COR-L47 (cell line): ENCODE results near the gene MCEE.
A peak's percentile ranks its signal among the peaks of the same experiment; 100 is the strongest.

Experiments
- DNase-seq: peaks from one replicate; lab custom pipeline; 2025; lab: John Stamatoyannopoulos, UW

Gene MCEE

DNA sequence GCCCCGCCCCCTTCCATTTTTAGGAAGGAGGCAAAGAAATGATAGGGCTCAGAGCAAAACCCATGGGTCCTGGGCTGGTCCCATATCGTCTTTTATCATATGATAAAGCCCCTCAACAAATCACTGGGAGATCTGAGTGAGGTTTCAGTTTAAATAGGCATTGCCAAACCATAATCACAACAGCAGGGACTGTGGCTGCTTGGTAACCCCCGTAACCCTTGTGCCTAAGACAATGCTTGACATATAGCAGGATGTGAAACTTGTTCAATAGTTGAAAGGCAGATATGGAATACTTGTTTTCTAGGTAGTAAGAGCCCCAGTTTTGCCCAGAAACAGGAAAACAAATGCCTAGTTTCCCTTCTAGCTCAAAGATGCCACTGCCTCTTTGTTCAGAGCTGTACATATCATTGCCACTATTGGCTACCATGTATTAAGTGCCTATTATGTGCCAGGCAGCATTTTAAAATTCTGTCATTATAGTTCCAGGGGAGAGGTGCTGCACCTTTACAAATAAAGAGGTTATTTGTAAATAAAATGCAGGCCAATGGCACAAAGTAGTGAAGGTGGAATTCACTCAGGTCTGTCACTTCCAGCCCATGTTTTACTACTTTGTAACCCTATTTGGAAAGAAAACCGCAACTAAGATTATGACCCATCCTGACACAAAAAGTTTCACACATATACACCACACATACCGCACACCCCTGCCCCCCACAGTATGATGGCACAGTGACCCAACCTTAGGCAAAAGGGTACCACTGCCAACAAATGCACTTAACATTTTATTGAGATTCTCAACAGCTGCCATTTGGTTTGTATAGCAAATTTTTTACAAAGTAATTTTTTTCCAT lies 47.4 kb downstream of the MCEE start:
- no peak for DNase-seq

DNA sequence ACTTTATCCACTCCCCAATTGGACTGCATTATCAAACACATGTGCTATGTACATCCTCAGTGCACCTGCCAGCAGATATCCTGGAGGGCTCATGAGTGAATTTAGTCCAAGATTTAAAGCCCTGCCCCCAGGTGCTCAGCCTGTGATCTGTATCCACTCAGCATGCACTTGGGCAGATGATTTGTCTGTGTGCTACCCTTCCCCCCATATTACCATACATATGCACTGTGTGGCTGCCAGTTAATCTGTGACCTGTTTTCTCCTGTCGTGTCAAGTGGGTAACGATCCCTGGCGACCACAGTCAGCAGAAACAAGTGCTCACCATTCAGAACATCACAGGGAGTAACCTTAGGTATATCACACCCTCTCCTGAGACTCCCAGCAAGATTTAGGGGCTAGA lies 51.4 kb downstream of the MCEE start:
- DNase-seq, result no peak

DNA sequence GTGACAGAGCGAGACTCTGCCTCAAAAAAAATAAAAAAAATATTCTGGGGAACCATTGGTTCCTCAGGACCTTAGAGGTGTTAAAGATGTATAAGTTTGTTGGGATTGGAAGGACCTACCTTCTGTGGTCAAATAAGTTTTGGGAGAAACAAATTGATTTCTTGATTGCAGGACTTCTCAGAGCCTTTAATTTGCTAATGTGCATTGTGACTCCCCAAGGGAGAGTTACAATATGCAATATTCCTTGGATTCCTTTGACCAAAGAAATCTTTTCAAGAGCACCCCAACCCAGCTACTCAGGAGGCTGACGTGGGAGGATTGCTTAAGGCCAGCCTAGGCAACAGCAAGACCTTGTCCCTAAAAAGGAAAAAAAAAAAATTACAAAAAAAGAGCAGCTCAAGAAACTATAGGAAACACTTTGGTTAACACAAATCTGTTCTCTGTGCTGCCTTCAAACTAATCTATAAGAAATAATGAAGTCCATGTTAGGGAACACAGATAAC lies 55.1 kb downstream of the MCEE start:
- no peak for DNase-seq

DNA sequence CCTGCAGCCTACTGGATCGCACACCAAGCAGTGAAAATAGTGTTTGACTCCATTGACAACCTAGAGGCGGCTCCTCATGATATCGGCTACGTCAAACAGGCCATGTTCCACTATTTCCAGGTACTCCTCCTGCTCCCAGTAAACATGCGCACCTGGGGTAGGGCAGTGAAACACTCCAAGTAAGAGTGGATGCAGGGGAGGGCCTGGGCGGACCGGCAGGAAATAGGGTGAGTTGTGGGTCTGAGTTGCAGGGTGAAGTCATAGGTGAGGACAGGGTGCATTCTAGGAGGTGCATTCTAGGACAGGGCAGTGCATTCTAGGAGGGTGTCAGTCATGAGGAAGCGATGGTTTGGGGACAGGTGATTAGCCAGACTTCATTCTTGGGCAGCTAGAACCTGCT lies 56.6 kb downstream of the MCEE start:
- DNase-seq, result no peak

DNA sequence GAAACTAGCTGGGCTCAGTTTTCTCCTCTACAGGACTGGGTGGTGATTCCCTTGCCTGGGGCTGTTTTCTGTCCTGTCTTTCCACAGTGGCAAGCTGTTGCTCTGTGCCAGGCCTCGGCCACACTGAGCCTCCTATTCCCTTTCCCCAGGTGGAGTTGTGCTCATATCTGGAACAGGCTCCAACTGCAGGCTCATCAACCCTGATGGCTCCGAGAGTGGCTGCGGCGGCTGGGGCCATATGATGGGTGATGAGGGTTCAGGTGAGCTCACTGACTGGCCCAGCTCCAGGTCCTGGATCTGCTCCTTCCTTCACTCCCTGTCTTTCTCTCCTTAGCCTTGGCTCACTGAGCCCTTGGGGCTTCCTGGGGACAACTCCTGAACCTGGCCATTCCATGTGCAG lies 57.5 kb downstream of the MCEE start:
- DNase-seq, result no peak

DNA sequence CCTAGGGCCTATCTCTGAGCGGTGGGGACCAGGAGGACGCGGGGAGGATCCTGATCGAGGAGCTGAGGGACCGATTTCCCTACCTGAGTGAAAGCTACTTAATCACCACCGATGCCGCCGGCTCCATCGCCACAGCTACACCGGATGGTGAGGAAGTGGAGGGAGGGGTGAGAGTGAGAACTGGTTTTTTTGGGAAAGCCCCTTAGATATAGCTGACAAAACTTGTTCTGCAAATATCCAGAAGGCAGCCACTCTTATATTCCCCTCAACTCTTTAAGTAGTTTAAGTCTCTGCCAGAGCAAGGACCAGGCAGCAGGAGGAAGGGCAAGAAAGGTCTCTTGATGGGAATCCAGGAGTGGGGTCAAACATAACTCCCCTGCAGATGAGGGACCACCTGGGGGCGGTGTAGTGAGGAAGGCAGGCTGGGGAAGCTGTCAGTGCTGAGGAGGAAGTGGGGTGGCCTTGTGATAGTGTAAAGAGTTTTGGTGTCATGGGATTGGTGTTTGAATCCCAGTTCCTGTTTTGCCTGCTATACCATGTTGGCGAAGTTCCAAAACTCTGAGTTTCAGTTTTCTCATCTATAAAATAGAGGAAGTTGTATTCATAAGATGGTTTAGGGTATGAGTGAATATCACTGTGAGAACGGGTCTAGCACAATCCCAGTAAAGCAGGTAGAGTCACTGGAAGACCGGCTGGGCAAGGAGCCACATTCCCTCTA lies 58.2 kb downstream of the MCEE start:
- no peak for DNase-seq

DNA sequence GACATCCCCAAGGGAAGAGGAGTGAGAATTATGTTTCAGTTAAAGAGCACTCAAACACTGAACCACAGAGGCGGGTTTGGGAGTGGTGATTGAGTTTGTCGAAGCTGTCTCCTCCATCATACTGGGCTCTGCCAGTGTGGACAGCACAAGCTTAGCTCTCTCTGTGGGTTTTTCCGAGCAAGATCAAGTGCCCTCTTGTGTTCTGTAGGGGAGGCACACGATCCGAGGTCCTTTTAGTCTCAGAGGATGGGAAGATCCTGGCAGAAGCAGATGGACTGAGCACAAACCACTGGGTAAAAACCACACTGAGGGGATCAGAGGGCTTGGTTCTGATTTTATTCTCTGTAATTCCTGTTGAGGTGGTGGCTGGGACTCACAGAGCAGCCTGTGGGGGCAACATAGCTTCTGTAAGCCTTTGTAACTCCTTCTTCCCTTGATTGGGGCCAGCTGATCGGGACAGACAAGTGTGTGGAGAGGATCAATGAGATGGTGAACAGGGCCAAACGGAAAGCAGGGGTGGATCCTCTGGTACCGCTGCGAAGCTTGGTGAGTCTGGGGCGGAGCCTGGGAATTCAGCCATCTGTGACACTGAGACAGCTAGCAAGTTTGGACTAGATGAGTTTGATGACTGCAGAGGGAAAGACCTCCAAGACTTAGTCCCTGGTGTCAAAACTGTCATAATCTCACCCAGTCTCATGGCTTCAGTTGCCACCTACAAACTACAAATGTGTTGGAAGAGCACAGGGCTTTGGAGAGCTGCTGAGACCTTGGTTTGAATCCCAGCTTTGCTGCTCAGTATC lies 59.5 kb downstream of the MCEE start:
- DNase-seq, result peak; percentile 23

DNA sequence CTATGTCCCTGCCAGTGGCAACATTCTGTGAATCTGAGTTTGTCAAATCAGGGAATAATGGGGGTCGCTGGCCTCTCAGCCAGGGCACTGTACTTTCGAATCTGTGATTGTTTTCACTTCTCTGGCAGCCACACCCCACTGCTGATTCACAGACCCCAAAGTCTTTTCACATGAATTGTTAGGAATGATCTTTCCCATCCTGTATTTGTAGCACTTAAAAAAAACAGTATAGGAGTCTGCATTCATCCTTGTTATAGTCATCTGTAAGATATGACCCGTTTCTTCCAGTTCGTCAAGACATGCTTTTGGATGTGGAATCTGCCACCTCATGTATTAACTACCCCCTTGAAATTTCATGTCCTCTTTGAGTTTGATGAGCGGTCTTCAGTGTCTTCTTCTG lies 60.7 kb downstream of the MCEE start:
- no peak for DNase-seq

DNA sequence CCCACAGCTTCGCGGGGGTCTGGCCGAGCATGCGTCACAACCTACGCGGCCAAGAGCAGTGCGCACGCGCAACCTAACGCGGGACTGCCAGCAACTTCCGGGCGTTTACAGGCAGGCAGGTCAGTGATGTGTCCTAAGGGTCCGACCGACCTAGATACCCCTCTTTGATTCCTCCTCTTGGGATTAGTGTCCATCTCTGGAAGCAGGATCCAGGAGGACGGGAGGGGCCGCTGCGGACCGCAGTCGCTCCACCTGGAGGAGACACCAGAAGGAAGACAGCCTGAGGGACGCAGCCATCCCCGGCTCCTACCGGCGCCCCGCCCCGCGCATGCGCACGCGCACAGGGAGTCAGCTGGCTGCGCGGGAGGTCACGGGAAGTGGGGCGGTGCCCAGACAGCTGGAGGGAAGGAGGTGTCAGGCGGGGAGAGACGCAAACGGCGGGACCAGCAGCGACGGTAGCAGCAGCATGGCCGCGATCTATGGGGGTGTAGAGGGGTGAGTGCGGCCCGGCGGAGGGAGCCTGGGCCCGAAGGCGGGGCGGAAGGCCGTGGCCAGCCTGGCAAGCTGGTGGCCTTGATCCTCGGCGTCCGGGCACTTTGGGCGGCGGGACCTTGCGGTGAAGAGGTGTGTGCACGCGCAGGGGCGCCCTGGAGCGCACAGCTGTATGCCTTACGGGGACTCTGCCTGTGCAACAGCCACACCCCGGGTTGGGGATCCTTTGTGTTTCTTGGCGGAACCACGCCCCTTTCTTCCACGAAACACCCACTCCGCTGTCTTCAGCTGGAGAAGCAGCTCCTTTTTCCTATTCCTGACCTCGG lies 61.6 kb downstream of the MCEE start, which contains the start of gene NAGK:
NAGK (plus strand) TSS at position 431 of the 818 bp plus-strand sequence; CDS start at position 467, 36 bp downstream.
- DNase-seq, result peak; percentile 93

DNA sequence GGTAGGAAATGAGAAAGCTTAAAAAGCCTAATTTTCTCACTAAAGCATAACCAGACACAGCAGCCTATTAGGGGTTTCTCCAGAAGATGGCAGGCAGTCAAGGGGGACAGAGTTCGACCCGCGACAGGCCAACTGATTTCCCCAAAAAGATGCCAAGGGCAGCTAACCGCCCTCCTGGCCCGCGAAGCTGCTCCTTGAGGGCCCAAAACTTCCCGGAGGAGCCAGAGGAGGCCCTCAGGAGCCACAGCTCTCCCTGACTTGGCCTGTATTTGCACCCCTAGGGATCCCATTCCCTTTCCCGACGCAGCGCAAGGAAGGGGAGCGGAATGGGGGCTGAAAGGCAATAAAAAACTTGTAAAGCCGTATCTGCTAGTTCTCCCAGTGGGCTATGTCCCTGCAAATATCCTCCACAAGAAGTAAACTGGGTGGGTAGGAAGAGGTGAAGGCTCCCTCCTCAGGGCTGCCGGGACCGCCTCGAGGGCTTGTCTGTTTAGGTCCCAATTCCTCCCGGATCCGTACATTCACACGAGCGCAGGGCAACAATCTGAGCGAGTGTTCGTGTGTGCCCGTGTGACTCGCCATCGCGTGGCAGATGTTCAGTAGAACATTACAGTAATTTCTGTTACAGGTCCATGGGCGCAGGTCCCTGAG lies 62.3 kb downstream of the MCEE start:
- no peak for DNase-seq

DNA sequence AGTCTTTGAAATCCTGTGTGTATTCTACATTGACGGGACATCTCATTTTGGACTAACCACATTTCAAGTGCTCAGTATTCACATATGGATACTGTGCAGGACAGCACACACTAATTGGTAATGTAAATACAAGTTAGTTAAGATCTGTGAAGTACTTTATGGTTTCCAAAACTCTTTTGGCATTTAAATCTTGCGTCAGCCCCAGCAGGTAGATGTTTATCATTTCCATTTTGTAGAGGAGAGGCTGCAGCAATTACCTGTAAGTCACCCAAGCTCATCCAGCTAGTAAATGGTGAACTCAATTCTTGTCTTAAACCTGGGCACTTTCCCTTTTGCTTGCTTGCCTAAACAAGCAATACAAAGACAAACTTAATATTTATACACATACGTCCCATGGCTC lies 63.2 kb downstream of the MCEE start:
- DNase-seq, result no peak

DNA sequence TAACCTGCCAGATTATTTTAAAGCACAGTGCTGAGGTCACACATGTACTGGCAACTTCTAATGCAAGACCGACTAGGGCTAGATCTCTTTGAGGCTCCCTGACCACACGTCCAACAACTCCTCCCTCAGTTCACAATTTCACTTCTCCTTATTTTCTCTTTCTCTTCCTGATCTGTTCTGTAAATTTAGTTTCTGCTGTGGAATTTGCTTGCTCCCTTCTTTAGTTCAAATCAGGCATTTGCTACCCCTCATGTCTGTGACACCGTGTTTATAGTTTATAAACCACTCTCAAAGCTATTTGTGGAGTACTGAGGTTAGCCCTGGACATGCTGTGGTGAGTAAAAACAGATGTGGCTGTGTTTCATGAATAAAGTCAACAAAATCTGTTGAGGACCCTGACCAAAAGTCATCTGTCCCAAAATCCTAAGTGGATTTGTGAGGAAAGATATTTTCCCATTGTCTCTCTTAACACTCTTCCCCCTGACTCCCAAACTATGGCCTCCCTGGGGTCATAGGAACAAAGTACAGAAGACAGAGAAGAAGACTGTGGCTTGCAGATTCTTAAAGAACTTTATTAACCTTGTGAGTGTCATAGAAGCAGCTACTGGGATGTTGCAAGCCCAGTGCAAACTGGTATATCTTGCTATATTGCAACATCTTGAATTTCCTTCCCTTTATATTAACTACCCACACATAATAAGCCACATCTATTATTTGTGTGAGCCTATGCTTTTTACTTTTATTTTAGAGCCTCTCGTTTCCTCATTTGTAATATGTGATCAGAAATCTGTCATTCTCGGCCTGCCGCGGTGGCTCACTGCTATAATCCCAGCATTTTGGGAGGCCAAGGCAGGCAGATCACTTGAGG lies 65.0 kb downstream of the MCEE start:
- DNase-seq, result no peak

DNA sequence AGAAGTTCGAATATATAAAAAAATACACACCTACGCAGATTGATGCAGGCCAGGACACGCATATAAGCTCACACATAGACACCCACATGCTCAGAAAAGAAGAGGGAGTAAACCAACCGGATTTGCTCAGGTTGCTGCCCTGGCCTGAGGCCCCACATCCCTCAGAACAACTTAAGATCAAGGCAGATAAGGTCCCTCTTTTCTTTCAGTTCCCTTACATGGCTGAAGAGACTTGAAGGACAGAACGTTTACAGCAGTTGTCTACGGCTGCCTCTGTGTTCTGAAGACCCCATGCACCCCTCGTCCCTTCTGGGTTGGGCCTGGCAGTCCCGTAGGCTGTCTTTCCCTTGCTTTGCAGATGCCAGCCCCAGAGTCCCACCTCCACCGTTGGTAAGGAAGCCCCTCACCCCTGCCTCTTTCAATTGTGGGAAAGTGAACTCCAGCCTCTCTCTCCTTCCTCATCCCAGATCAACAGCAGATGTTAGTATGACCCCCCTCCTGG lies 65.9 kb downstream of the MCEE start:
- DNase-seq, result no peak

DNA sequence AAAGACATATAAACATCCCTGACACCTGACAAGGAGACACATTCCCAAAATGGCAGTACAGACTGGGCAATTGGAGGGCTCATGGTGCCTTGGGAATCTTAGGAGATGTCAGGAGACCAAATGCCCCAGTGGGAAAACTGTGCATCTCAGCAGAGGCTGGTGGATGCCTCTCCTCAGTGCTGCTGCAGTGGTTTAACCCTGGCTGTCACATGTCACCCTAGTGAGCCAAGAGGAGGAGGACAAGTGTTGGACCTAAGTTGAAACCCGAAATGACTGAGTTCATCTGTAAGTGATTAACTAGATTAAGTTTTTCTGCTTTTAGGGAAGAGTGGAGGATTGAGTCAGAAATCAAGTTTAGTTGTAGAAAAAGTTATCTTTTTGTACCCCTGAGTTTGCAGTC lies 66.8 kb downstream of the MCEE start:
- no peak for DNase-seq

DNA sequence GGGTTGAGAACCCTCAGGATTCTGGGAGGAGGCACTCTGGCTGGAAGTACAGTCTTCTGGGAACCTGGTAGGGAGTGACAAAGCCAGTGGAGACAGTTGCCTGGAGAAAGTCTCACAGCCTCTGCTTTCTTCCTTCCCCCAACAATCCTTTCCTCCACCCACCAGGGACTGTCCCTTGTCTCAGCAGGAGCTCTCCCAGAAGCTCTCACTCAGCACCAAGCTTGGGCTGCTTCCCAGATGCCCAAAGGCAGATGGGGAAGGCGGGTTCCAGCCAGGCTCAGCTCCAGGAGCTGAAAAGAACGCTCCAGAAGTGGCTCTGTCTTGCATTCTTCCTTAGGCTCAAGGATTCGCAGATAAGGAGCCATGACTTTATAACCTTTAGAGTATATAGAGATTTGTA lies 69.2 kb downstream of the MCEE start:
- DNase-seq, result no peak

DNA sequence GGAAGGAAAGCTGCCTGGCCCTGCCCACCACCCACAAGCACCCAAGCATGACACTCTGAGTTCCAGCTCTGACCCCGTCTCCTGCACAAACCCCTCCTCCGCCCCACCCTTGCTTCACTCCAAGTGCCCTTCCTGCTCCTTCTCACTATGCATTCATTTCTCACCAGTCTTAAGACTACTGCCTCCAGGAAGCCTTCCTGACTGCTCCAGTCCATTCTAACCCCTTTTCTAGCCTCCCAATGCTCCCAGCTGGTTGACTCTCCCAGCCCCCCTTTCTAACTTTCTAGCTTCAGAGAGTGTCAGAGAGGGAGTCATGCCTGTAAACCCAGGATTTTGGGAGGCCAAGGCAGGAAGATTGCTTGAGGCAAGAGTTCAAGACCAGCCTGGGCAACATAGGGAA lies 69.8 kb downstream of the MCEE start:
- no peak for DNase-seq
